Panc1 (cell line): ENCODE data around the gene WDR72. TPM values are rescaled to one million over a fixed set of nuclear protein-coding genes. Genes with fewer than 3 reads are reported as not detected.

Experiments used
- ATAC-seq: fragments of 200-7000 bp; cut with Tn5 transposase; 2 replicates; pipeline ENCODE4 v1.9.1; 2020; ENCODE audit warnings: mild to moderate bottlenecking, moderate library complexity
- BruUV-seq: library from RNA; stranded (reverse); fragments of 400-500 nt; replicated peaks from 2 replicates; lab custom pipeline; 2021; lab: Mats Ljungman, UMichigan
- CTCF ChIA-PET: fragments of 300-600 bp; sonication (Branson Sonifier 250); formaldehyde crosslinking; loops from one replicate; lab custom pipeline; 2022; ENCODE audit warnings: antibody characterized with exemption; lab: Charles Lee
- POLR2A ChIA-PET: fragments of 300-600 bp; sonication (Branson Sonifier 250); formaldehyde crosslinking; loops from one replicate; lab custom pipeline; 2022; ENCODE audit warnings: antibody characterized with exemption; lab: Charles Lee
- DNase-seq: peaks from one replicate; pipeline ENCODE4 v3.0.0-alpha.2; 2010; ENCODE audit warnings: low read depth, low spot score
- H3K27ac ChIP-seq: 2 replicates; pipeline ENCODE4 v1.5.1; 2011; ENCODE audit warnings: mild to moderate bottlenecking, low read length, inconsistent platforms
- H3K27me3 ChIP-seq: fragments of 200-500 bp; sonication (Bioruptor generic); 2 replicates; pipeline ENCODE4 v1.6.0; 2014; ENCODE audit warnings: low read length, inconsistent platforms; ENCODE audit not compliant: control insufficient read depth, insufficient read depth
- H3K36me3 ChIP-seq: fragments of 200-500 bp; sonication (Bioruptor generic); 2 replicates; pipeline ENCODE4 v1.5.1; 2014; ENCODE audit warnings: inconsistent platforms, mild to moderate bottlenecking, low read length, moderate library complexity; ENCODE audit not compliant: control insufficient read depth, insufficient read depth
- H3K4me1 ChIP-seq: 2 replicates; pipeline ENCODE4 v1.5.1; 2011; ENCODE audit warnings: inconsistent platforms, mild to moderate bottlenecking, low read length, moderate library complexity; ENCODE audit not compliant: control insufficient read depth, insufficient read depth
- H3K4me3 ChIP-seq, 2 experiments: 2 replicates each; pipeline ENCODE4 v1.5.1; 2011 to 2012; ENCODE audit warnings: low read depth in 2 of 2, low read length in 2 of 2, mild to moderate bottlenecking in 2 of 2, inconsistent platforms in 1 of 2, moderate library complexity in 1 of 2
- H3K9me3 ChIP-seq: fragments of 200-500 bp; sonication (Bioruptor generic); 2 replicates; pipeline ENCODE4 v1.5.1; 2014; ENCODE audit warnings: low read depth, mild to moderate bottlenecking, inconsistent platforms, low read length, moderate library complexity; ENCODE audit not compliant: control insufficient read depth, insufficient read depth
- POLR2AphosphoS5 ChIP-seq: IDR thresholded peaks from 2 replicates; pipeline ENCODE4 v1.6.1; 2012; ENCODE audit warnings: mild to moderate bottlenecking, low read depth, low read length, moderate library complexity
- SIN3A ChIP-seq: IDR thresholded peaks from 2 replicates; pipeline ENCODE4 v1.6.1; 2012; ENCODE audit warnings: low read depth, mild to moderate bottlenecking, low read length, moderate library complexity, borderline replicate concordance; ENCODE audit not compliant: insufficient read depth
- TCF7L2 ChIP-seq: IDR thresholded peaks from 2 replicates; pipeline ENCODE4 v1.6.1; 2011; ENCODE audit warnings: mild to moderate bottlenecking, low read depth, low read length, inconsistent platforms
- in situ Hi-C: cut with HindIII; loops from 2 replicates; pipeline ENCODE4 v1.10.0; 2016; ENCODE audit warnings: low sequenced_read_pairs, low pct_unique_long_range_greater_than_20kb
- intact Hi-C: fragments of 100-400 bp; cut with micrococcal nuclease; formaldehyde crosslinking; loops from one replicate; pipeline ENCODE4 v1.10.0; 2022; ENCODE audit not compliant: unreplicated experiment
- total RNA-seq: library from RNA; stranded (reverse); gene quantifications from one replicate; pipeline ENCODE4 v1.2.1, GENCODE V29; 2021; ENCODE audit not compliant: unreplicated experiment
- TF ChIP-seq, protein P1 (sequence below), 2 experiments: IDR thresholded peaks; 2 replicates each; pipeline ENCODE4 v1.6.1; 2011 to 2012; ENCODE audit warnings: low read depth in 2 of 2, control low read depth in 1 of 2, low read length in 1 of 2, mild to moderate bottlenecking in 1 of 2, moderate library complexity in 1 of 2; ENCODE audit not compliant: insufficient read depth in 1 of 2
- TF ChIP-seq, protein P2 (sequence below): fragments of 450-650 bp; IDR thresholded peaks from 2 replicates; pipeline ENCODE4 v1.5.1; 2017; ENCODE audit warnings: mild to moderate bottlenecking

The WDR72 gene
- total RNA-seq, 1 experiment from 2014 or later, result 0.03 TPM

DNA sequence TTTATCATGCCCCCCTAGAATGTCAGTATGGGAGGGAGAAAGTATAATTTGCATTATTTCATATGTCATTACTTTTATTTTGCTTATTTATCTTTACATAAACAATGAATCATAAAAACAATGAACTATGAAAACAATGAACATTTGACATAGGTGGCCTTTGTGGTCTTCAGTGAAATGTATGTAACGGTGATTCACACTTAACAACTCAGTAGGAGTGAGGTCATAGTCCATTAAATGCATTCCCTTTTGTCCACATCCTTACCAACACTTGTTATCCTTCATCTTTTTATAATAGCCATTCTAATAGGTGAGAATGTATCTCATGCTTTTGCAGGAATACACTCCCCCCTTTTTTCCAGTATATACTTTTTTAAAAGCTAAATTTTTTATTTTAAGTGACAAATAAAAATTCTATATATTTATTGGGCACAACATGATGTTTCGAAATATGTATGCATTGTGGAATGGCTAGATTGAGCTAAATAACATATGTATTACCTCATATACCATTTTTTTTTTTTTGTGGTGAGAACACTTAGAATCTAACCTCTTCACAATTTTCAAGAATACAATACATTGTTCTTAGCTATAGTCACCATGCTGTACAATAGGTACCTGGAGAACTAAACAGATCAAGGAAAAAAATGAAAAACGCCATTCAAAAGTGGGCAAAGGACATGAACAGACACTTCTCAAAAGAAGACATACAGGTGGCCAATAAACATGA lies 189.5 kb downstream of the WDR72 start:
- Histone ChIP-seq H3K36me3 (no peaks in the 10 kb centered on the region), H3K4me3 (no peak overlapping the region), H3K4me1 (no peaks in the 10 kb centered on the region), H3K27ac (no peak overlapping the region), H3K9me3 (no peaks in the 10 kb centered on the region), H3K27me3 (no peaks in the 10 kb centered on the region)
- no TSS peak for BruUV-seq
- TF ChIP-seq TCF7L2, result no peak
- TF ChIP-seq, protein P1, sequence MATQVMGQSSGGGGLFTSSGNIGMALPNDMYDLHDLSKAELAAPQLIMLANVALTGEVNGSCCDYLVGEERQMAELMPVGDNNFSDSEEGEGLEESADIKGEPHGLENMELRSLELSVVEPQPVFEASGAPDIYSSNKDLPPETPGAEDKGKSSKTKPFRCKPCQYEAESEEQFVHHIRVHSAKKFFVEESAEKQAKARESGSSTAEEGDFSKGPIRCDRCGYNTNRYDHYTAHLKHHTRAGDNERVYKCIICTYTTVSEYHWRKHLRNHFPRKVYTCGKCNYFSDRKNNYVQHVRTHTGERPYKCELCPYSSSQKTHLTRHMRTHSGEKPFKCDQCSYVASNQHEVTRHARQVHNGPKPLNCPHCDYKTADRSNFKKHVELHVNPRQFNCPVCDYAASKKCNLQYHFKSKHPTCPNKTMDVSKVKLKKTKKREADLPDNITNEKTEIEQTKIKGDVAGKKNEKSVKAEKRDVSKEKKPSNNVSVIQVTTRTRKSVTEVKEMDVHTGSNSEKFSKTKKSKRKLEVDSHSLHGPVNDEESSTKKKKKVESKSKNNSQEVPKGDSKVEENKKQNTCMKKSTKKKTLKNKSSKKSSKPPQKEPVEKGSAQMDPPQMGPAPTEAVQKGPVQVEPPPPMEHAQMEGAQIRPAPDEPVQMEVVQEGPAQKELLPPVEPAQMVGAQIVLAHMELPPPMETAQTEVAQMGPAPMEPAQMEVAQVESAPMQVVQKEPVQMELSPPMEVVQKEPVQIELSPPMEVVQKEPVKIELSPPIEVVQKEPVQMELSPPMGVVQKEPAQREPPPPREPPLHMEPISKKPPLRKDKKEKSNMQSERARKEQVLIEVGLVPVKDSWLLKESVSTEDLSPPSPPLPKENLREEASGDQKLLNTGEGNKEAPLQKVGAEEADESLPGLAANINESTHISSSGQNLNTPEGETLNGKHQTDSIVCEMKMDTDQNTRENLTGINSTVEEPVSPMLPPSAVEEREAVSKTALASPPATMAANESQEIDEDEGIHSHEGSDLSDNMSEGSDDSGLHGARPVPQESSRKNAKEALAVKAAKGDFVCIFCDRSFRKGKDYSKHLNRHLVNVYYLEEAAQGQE (IDR thresholded peaks at IDR 0.05; ENCODE audit: insufficient read depth in 1 of 2, low read depth in 2 of 2, low read length in 1 of 2), result no peak
- TF ChIP-seq, protein P2, sequence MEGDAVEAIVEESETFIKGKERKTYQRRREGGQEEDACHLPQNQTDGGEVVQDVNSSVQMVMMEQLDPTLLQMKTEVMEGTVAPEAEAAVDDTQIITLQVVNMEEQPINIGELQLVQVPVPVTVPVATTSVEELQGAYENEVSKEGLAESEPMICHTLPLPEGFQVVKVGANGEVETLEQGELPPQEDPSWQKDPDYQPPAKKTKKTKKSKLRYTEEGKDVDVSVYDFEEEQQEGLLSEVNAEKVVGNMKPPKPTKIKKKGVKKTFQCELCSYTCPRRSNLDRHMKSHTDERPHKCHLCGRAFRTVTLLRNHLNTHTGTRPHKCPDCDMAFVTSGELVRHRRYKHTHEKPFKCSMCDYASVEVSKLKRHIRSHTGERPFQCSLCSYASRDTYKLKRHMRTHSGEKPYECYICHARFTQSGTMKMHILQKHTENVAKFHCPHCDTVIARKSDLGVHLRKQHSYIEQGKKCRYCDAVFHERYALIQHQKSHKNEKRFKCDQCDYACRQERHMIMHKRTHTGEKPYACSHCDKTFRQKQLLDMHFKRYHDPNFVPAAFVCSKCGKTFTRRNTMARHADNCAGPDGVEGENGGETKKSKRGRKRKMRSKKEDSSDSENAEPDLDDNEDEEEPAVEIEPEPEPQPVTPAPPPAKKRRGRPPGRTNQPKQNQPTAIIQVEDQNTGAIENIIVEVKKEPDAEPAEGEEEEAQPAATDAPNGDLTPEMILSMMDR, result no peak
- TF ChIP-seq SIN3A, result no peak
- no peak for TF ChIP-seq POLR2AphosphoS5
- DNase-seq (no peak), ATAC-seq (no peak)
- ChIA-PET POLR2A (interaction anchor here (0.7 kb wide), 1 partner anchor 644 kb away, joined by 3 read pairs; no protein-coding TSS in a partner anchor), CTCF (no interaction called here)
- intact Hi-C loops, result no loop called here
- in situ Hi-C loops, result no loop called here

DNA sequence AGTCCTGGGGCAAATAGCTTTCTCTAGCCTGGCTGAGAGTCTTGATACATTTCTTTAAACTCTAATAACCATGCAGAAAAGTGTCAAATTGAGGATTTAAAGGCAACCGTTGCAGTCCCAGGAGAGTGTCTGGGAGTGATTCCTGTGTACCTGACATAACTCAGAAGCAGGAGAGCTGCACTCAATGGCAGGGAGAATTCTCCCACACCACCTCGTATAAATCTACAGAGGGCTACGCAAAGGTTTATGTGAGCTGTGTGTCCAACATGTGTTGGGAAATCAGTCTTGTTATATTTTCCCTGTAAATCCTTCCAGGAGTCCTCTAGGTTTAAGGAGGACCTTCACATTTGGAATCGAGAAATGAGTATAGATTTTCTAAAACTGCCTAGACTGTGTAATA lies 192.6 kb downstream of the WDR72 start:
- no peaks in the 10 kb centered on the region for H3K27me3 ChIP-seq
- ChIA-PET CTCF (no interaction called here), POLR2A (no interaction called here)
- no peaks in the 10 kb centered on the region for H3K36me3 ChIP-seq
- BruUV-seq, result no TSS peak
- H3K27ac ChIP-seq, result no peak overlapping the region
- in situ Hi-C loops (no loop called here), intact Hi-C loops (no loop called here)
- no peaks in the 10 kb centered on the region for H3K9me3 ChIP-seq
- DNase-seq (no peak), ATAC-seq (no peak)
- H3K4me3 ChIP-seq, result no peak overlapping the region
- H3K4me1 ChIP-seq, result no peaks in the 10 kb centered on the region
- TF ChIP-seq TCF7L2, result no peak
- TF ChIP-seq, protein P2, result no peak
